T47D (cell line): ENCODE measurements around the gene KREMEN1.

Experiments
- DNase-seq, 2 experiments: peaks; one replicate each; pipeline versions ENCODE4 v3.0.0 to v3.0.0-alpha.2; 2011 to 2012; ENCODE audit warnings: low read depth in 1 of 2, low spot score in 1 of 2
- JUND ChIP-seq: IDR thresholded peaks from 2 replicates; pipeline ENCODE4 v1.6.1; 2012; ENCODE audit warnings: low read depth
- in situ Hi-C: cut with HindIII; loops from 2 replicates; pipeline ENCODE4 v1.10.0; 2016; ENCODE audit warnings: low sequenced_read_pairs, low pct_unique_long_range_greater_than_20kb

Gene KREMEN1

DNA sequence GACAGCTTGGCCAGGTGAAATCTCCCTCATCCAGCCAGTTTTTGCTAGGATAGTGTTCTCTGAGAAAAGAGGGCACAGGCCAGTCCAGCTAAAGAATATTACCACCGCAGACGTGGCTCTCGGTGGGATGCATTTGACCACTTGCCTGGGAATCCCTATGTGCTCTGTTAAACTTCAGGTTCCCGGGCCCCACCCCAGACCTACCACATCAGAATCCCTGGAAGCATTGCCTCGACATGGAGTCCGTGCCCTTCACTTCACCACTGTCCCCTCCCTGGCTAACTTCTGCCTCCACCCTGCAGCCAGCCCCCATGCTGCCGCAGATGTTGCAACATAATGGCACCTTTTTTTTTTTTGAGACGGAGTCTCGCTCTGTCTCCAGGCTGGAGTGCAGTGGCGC lies 76.0 kb downstream of the KREMEN1 start:
- no peak for DNase-seq
- no peak for TF ChIP-seq JUND
- in situ Hi-C loops, result no loop called here

- no peak for DNase-seq
- in situ Hi-C loops, result no loop called here
- TF ChIP-seq JUND, result no peak
Observed at GRCh38 chr22:29149841-29150555, 77.2 kb downstream of the KREMEN1 start.

- no peak for TF ChIP-seq JUND
- DNase-seq, result no peak
- in situ Hi-C loops, result no loop called here
Observed at GRCh38 chr22:29150701-29151100, 77.9 kb downstream of the KREMEN1 start.

DNA sequence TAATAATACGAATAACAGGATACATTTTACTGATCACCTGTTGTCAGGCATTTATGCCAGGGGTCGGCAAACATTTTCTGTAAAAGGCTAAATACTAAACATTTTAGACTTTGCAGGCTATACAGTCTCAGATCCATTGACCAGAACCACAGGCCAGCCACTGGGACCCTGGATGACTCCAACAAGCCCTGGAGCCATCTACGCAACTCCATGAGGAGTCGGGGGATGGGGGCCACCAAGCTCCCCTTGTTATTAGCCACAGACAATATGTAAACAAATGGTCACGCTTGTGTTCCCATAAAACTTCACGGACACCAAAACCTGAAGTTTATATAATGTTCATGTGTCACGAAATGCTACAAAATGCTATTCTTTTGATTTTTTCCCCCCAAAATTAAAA lies 78.5 kb downstream of the KREMEN1 start:
- DNase-seq, result no peak
- in situ Hi-C loops, result no loop called here
- TF ChIP-seq JUND, result no peak

GRCh38 chr22:29152045-29152953 lies 79.5 kb downstream of the KREMEN1 start:
- in situ Hi-C loops, result no loop called here
- no peak for DNase-seq
- TF ChIP-seq JUND, result no peak

DNA sequence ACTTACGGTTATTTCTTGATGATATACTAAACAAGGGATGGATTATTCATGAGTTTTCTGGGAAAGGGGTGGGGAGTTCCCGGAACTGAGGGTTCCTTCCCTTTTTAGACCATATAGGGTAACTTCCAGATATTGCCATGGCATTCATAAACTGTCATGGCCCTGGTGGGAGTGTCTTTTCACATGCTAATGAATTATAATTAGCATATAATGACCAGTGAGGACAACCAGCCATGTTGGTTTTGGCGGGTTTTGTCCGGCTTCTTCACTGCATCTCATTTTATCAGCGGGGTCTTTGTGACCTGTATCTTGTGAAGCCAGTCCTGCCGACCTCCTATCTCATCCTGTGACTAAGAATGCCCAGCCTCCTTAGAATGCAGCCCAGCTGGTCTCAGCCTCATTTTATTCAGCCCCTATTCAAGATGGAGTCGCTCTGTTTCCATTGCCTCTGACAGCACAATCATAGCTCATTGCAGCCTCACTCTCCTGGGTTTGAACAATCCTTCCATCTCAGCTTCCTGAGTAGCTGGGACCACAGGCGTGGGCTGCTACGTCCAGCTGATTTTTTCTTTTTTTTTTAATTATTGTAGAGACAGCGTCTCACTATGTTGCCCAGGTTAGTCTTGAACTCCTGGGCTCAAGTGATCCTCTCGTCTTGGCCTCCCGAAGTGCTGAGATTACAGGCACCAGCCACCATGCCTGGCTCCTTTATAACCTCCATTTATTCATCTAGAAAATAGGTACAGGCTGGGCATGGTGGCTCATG lies 80.3 kb downstream of the KREMEN1 start:
- no peak for DNase-seq
- TF ChIP-seq JUND, result no peak
- in situ Hi-C loops, result no loop called here

DNA sequence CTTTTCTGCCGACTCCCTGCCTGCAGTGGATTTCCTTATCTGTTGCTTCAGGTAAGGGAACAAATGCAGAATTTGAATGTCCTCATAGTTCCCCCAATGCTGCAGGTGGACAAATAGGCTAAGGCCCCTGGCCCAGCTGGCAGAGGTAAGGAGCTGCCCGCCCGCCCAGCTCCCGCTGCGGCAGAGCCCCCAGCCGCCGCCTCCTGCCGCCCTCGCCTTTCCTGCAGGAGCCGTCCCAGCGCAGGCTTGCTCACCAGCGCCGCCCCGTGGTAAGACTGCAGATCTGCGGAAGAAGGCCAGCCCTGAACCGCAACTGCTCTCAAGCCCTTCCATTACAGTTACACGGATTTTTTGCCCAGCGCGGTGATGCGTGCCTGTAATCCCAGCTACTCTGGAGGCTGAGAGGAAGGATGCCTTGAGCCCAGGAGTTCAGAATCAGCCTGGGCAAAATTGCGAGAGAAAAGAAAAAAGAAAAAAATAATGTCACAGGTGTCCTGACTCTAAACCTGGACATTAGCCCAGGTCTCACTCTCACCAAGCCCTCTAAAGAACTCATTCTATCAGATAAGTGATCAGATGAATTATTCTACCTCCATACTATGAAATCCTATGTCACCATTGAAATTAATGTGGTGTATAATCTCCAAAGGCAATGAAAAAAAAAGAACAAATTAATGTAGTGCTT lies 81.7 kb downstream of the KREMEN1 start:
- DNase-seq, result peak; percentile 31 to 61
- TF ChIP-seq JUND, result no peak
- in situ Hi-C loops, result no loop called here

DNA sequence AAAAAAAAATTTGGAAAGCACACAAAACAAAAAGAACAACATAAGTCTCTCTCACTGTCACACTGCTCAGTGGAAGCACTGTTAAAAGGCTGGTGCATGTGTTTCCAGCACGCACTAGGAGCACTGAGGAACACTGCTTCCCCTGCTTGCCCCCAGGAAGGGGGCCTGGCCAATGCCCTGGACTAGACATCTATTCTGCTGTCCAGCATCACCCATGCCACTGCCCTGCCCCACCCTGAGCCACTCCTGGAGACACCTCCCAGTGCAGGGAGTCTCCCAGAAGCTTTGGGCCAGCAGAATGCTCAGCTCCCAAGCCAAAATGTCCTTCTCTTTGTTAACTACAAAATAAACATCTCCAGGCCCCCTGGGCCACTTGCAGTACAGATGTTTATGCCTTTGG lies 83.1 kb downstream of the KREMEN1 start:
- in situ Hi-C loops, result no loop called here
- no peak for DNase-seq

DNA sequence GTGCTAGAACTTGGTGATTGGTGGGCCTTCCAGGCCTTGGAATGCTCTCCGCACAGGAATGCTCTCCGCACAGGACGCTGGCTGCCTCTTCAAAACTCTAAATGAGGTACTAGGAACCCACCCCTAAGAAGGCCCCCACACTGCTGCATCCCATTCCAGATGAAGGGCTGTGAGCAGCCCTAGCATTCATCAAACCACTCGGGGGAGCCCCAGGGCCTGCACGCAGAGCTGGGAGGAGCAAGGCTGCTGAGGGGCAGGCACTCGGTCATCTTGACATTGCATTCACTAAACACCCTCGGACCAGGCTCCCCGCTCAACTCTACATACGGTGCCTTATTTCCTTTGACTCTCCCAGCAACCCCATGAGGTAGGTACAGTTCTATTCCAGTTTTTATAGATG lies 83.7 kb downstream of the KREMEN1 start:
- no peak for TF ChIP-seq JUND
- peak in 1 of 2 experiments; percentile 15 for DNase-seq
- in situ Hi-C loops, result no loop called here

More for the DNA sequence above, 83.1 kb downstream of the KREMEN1 start:
- no peak for TF ChIP-seq JUND

- no peak for TF ChIP-seq JUND
- DNase-seq, result peak in 1 of 2 experiments; percentile 38
- in situ Hi-C loops, result no loop called here
Observed at GRCh38 chr22:29157759-29158535, 85.1 kb downstream of the KREMEN1 start.

GRCh38 chr22:29158546-29158945 lies 85.7 kb downstream of the KREMEN1 start:
- in situ Hi-C loops, result no loop called here
- no peak for DNase-seq
- TF ChIP-seq JUND, result no peak

DNA sequence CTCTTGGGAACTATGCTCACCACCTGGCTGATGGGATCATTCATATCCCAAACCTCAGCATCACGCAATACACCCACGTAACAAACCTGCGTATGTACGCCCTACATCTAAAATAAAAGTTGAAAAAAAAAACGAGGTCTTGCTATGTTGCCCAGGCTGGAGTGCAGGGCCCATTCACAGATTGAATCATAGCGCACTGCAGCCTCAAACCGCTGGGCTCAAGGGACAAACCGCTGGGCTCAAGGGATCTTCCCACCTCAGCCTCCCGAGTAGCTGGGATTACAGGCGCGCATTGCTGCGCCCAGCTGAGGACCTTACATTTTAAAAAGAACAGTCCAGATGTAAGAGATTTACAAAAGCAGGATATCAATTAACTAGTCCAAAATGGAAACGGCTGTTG lies 91.0 kb downstream of the KREMEN1 start:
- in situ Hi-C loops, result no loop called here
- DNase-seq, result no peak

More for the DNA sequence above, 91.0 kb downstream of the KREMEN1 start:
- TF ChIP-seq JUND, result no peak
